Measurements from ENCODE around the gene PNKD.

PNKD gene

DNA sequence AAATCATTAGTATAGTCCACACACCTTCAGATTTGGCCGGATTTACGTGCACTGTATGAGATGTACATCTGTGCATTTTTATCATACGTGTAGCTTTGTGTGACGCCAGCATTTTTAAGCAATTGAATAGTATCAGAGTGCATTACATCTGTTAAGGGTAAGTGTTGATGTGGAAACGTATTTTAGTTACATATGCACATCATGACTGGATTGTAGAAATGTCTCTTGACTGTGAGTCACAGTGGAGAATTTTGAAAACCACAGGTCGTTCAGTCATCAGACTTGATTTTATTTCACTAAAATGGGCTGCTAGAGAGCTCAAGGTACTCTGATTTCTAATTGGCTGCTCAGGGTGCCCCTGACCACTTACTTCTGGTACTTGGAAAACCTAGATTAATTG is 14.9 kb upstream of the PNKD start:
- H3K4me3 ChIP-seq (replicated peaks; ENCODE audit: low read depth, low read length), result no peak overlapping the region
- TF ChIP-seq, protein P1, sequence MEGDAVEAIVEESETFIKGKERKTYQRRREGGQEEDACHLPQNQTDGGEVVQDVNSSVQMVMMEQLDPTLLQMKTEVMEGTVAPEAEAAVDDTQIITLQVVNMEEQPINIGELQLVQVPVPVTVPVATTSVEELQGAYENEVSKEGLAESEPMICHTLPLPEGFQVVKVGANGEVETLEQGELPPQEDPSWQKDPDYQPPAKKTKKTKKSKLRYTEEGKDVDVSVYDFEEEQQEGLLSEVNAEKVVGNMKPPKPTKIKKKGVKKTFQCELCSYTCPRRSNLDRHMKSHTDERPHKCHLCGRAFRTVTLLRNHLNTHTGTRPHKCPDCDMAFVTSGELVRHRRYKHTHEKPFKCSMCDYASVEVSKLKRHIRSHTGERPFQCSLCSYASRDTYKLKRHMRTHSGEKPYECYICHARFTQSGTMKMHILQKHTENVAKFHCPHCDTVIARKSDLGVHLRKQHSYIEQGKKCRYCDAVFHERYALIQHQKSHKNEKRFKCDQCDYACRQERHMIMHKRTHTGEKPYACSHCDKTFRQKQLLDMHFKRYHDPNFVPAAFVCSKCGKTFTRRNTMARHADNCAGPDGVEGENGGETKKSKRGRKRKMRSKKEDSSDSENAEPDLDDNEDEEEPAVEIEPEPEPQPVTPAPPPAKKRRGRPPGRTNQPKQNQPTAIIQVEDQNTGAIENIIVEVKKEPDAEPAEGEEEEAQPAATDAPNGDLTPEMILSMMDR (IDR thresholded peaks at IDR 0.05; ENCODE audit: low read depth, low read length, missing control alignments), result no peak
- DNase-seq (ENCODE audit: extremely low read depth, low read depth), result no peak

DNA sequence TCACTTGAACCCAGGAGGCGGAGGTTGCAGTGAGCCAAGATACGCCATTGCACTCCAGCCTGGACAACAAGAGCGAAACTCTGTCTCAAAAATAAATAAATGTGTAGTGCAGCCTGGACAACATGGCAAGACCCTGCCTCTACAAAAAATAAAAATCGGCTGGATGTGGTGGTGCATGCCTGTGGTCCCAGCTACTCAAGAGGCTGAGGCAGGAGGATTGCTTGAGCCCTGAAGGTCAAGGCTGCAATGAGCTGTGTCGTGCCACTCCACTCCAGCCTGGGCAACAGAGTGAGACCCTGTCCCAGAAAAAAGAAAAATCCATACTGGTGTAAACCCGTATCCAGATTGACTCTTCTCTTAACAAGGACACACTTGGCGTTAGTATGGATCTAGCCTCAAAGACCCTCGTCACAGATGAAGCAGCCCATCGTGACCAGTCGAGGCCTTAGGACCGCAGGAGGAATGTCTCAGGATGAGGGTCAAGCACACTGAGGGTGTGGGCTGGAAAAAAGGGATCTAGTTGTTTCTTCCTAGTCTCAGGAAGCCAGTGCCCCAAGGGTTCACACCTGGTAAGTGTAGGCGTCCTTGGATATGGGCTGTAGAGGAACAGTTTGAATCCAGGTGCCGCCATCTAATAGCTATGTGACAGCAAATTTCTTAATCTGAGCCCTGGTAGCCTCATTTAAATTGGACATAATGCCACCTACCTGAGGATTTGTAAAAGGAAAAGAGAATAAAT is 13.5 kb upstream of the PNKD start:
- no peak for DNase-seq (ENCODE audit: extremely low read depth, low read depth)
- no peak overlapping the region for H3K4me3 ChIP-seq (replicated peaks; ENCODE audit: low read depth, low read length)
- TF ChIP-seq, protein P1 (IDR thresholded peaks at IDR 0.05; ENCODE audit: low read depth, low read length, missing control alignments), result no peak

DNA sequence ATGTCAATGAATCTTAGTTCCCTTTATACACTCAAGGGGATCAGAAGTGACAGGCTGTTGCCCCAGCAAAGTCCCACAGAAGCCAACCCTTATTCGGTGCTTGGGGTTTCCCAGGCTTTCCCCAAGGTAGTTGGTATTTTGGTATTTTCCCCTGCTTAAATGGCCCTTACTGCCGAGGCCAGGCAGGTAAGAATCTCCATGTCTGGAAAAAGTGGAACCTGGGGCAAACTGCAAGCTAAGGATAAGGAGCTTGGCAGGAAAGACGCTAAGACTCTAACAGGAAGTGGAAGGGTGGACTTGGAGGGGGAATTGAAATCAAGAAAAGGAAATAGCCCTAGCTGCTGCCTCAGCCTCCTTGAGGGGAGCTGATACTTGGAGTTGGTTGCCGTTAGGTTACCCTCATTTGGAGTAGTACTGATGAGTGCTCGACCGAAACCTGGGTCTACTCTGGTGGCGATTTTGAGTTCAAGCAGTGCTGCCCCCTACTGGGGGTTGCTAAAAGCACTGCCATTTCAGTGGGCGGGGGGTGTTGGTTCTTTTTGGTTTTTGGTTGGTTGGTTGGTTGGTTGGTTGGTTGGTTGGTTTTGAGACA is 12.8 kb upstream of the PNKD start:
- no peak overlapping the region for H3K4me3 ChIP-seq (replicated peaks; ENCODE audit: low read depth, low read length)
- DNase-seq (ENCODE audit: extremely low read depth, low read depth), result no peak
- TF ChIP-seq, protein P1 (IDR thresholded peaks at IDR 0.05; ENCODE audit: low read depth, low read length, missing control alignments), result peak; percentile 81

DNA sequence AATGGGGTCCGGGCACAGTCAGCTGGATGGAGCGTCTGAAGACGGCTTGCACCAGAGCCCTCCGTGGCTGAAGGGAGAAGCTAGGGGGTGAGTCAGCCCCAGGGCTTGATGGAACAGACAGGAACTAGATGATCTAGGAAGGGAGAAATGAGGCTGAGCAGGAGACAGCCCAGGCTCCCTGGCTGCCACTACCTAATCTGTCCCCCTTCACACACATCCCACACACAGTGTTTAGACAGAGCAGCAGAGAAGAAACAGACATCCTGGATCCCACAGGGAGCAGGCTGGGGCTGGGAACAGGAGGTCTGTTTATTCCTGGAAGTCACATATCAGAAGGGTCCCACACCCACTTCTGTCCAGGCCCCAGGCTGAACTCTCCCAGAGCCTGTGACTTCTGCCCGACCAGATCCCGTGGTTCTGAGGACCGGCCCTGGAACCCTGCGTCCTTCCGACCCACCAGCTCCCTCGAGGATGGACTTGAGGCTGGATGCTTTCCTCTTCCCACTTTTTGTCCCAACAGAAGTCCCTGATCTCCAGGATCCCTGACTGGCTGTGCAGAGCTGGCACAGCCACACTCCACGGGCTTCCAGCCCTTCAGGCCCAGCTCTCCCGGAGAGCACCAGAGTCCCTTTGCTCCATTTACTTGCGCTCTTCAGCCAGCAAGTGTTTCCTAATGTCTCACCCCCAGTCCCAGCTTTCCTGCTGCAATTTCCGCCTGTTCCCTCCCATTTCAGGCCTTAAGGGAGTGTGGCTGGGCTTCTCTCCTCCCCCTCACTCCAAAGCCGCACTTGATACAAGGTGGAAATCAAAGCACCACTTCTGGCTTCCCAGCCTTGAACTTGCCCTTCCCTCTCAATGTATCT is 11.0 kb upstream of the PNKD start:
- no peak for DNase-seq (ENCODE audit: extremely low read depth, low read depth)

DNA sequence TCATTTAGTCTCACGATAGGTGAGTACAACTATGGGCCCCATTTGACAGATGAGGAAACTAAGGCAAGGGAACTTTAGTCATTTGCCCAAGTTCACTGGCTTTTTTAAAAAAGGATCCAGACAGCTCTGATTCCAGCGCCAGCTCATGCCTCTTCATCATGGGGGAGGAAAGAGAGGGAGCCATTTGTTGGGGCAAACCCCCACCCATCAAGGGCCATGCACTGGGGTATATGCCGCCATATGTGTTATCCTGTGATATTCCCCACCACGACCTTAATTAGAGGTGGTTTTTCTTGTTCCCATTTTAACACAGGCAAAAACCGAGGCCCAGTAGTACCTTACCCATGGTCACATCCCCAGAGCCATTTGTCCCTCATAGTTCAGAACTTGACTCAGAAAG is 10.2 kb upstream of the PNKD start:
- TF ChIP-seq, protein P1 (IDR thresholded peaks at IDR 0.05; ENCODE audit: low read depth, low read length, missing control alignments), result no peak
- DNase-seq (ENCODE audit: extremely low read depth, low read depth), result no peak
- no peak overlapping the region for H3K4me3 ChIP-seq (replicated peaks; ENCODE audit: low read depth, low read length)

More for the DNA sequence above, 11.0 kb upstream of the PNKD start:
- H3K4me3 ChIP-seq (replicated peaks; ENCODE audit: low read depth, low read length), result no peak overlapping the region
- TF ChIP-seq, protein P1 (IDR thresholded peaks at IDR 0.05; ENCODE audit: low read depth, low read length, missing control alignments), result no peak

DNA sequence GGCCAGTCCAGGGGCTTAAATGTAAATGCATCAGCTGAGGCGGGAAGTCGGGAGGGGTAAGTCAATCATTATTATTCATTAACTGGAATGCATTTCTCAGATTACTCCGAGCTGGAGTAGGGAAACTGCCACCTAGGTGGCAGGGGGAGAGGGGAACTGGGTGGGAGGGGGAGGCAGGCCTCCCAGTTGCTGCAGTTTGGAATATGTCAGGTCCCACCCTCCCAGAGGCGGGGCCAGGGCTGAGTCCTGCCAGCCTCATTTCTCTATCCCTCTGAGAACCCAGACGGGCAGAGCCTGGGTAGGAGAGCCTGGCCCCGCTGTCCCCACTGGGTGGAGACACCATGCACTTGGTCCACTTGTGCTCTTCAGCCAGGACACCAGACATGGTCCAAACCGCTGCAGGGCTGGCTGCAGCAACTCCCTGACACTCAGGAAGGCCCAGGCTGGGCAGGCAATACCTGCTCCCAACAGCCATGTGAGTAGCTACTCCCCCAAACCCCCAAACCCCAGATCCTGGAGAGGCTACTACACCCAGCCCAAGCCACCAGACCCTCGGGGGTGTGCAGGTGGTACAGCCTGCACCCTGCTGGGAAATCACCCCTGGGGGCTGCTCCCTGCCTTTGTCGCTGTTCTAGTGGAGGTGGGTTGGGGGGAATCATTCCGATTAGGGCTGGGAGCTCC is 9.4 kb upstream of the PNKD start, which contains the start of gene GPBAR1:
TSS of gene GPBAR1 (plus strand) at position 274 of the 681 bp plus-strand sequence. CDS start 1,710 bp downstream, outside the sequence.
- TF ChIP-seq, protein P1 (IDR thresholded peaks at IDR 0.05; ENCODE audit: low read depth, low read length, missing control alignments), result no peak
- no peak for DNase-seq (ENCODE audit: extremely low read depth, low read depth)
- H3K4me3 ChIP-seq (replicated peaks; ENCODE audit: low read depth, low read length), result no peak within 1 kb of the TSS
